Prostate gland (tissue), 2 donors: ENCODE measurements around the gene AIFM2. TPM values are rescaled to one million over a fixed set of nuclear protein-coding genes. Genes with fewer than 3 reads are reported as not detected.

Source experiments
- DNase-seq: peaks from one replicate; pipeline ENCODE4 v3.0.0-alpha.2; 2019; ENCODE audit warnings: low spot score
- H3K27ac ChIP-seq, 2 donors: fragments of 200-600 bp; sonication (generic); 2 replicates each; pipeline ENCODE4 v1.5.1; 2017 to 2019
- H3K27me3 ChIP-seq: fragments of 200-600 bp; sonication (generic); replicated peaks from 2 replicates; pipeline ENCODE4 v1.5.1; 2019; ENCODE audit not compliant: insufficient read depth
- H3K36me3 ChIP-seq, 2 donors: fragments of 200-600 bp; sonication (generic); 1 replicate in 1 of 2; 2 replicates in 1 of 2; pipeline versions ENCODE4 v1.5.1 to v1.8.1; 2017 to 2019
- H3K4me1 ChIP-seq: fragments of 200-600 bp; sonication (generic); replicated peaks from 2 replicates; pipeline ENCODE4 v1.5.1; 2019
- H3K4me3 ChIP-seq, 2 donors: fragments of 200-600 bp; sonication (generic); 2 replicates each; pipeline ENCODE4 v1.5.1; 2017 to 2019
- H3K9me3 ChIP-seq: fragments of 200-600 bp; sonication (generic); 2 replicates; pipeline ENCODE4 v1.5.1; 2017
- CTCF ChIP-seq, 4 experiments: fragments of 200-600 bp in 2 of 4; fragments of 450-650 bp in 2 of 4; sonication (generic) in 2 of 4; IDR thresholded peaks; 1 replicate in 3 of 4; 2 replicates in 1 of 4; pipeline ENCODE4 v1.5.1; 2016 to 2019; ENCODE audit warnings: antibody characterized with exemption in 4 of 4, mild to moderate bottlenecking in 2 of 4, moderate library complexity in 2 of 4
- POLR2A ChIP-seq: fragments of 450-650 bp; IDR thresholded peaks from one replicate; pipeline ENCODE4 v1.6.1; 2016; ENCODE audit warnings: antibody characterized with exemption, mild to moderate bottlenecking
- POLR2AphosphoS5 ChIP-seq: sonication (generic); formaldehyde crosslinking; IDR thresholded peaks from one replicate; pipeline ENCODE4 v1.6.1; 2017; ENCODE audit warnings: antibody characterized with exemption
- WGBS: methylation state at CpG from one replicate; pipeline ENCODE4 v1.1.5; 2018; 5-methylcytosine and 5-hydroxymethylcytosine counted together
- intact Hi-C: fragments of 100-400 bp; cut with DNase I; formaldehyde crosslinking; loops from one replicate; pipeline ENCODE4 v1.14.2; 2022
- total RNA-seq, 2 donors: library from RNA; depleted of rRNA; stranded (reverse); fragments of >200 nt; gene quantifications; one replicate each; pipeline ENCODE4 v1.1.0, GENCODE V29; 2016

AIFM2 gene
- total RNA-seq, 2 donors from 2014 or later, result 10.7 to 12.2 TPM

GRCh38 chr10:70145666-70146488 lies 13.3 kb upstream of the AIFM2 start:
- H3K27me3 ChIP-seq, result no peaks in the 10 kb centered on the region
- H3K4me1 ChIP-seq, result peaks cover 8% of the 10 kb centered on the region
- TF ChIP-seq POLR2AphosphoS5 (peak; percentile 22), POLR2A (no peak), CTCF (IDR thresholded peaks at IDR 0.05) (peak in 2 of 4 experiments; percentile 57 to 69)
- H3K27ac ChIP-seq, result peak overlapping the region; percentile 83 to 89
- H3K4me3 ChIP-seq, result peak overlapping the region; percentile 51 to 69
- peak; percentile 24 for DNase-seq
- under 1% methylated on average over 54 of the region's 98 CpGs for WGBS
- intact Hi-C loops, result loop anchor here (2.0 kb wide), 1 partner anchor 25 kb away; the partner anchor contains the start of gene SAR1A
- no peaks in the 10 kb centered on the region for H3K9me3 ChIP-seq
- H3K36me3 ChIP-seq, result no peaks in the 10 kb centered on the region

- no peak for DNase-seq
- no peaks in the 10 kb centered on the region for H3K36me3 ChIP-seq
- peak overlapping the region; percentile 51 to 69 for H3K4me3 ChIP-seq
- H3K27me3 ChIP-seq, result no peaks in the 10 kb centered on the region
- peak overlapping the region; percentile 83 to 89 for H3K27ac ChIP-seq
- TF ChIP-seq POLR2A (no peak), POLR2AphosphoS5 (no peak), CTCF (IDR thresholded peaks at IDR 0.05) (no peak)
- WGBS, result 10% methylated on average over 19 of the region's 28 CpGs
- no peaks in the 10 kb centered on the region for H3K9me3 ChIP-seq
- peaks cover 8% of the 10 kb centered on the region for H3K4me1 ChIP-seq
- intact Hi-C loops, result no loop called here
Observed at GRCh38 chr10:70145166-70145665, 12.6 kb upstream of the AIFM2 start.

GRCh38 chr10:70144372-70145110 lies 11.9 kb upstream of the AIFM2 start:
- H3K27me3 ChIP-seq, result no peaks in the 10 kb centered on the region
- TF ChIP-seq POLR2AphosphoS5, result no peak
- no peak for TF ChIP-seq CTCF (IDR thresholded peaks at IDR 0.05)
- no peak for TF ChIP-seq POLR2A
- no peak overlapping the region for H3K27ac ChIP-seq
- H3K36me3 ChIP-seq, result no peaks in the 10 kb centered on the region
- peaks cover 8% of the 10 kb centered on the region for H3K4me1 ChIP-seq
- intact Hi-C loops, result no loop called here
- peak overlapping the region in 1 of 2 donors; percentile 51 for H3K4me3 ChIP-seq
- WGBS, result 74% methylated on average over 18 of the region's 18 CpGs
- no peaks in the 10 kb centered on the region for H3K9me3 ChIP-seq
- no peak for DNase-seq

- Histone ChIP-seq H3K9me3 (no peaks in the 10 kb centered on the region), H3K4me3 (no peak overlapping the region), H3K4me1 (peaks cover 8% of the 10 kb centered on the region), H3K27ac (no peak overlapping the region), H3K36me3 (no peaks in the 10 kb centered on the region), H3K27me3 (no peaks in the 10 kb centered on the region)
- no peak for DNase-seq
- no peak for TF ChIP-seq CTCF (IDR thresholded peaks at IDR 0.05)
- no peak for TF ChIP-seq POLR2AphosphoS5
- TF ChIP-seq POLR2A, result no peak
- intact Hi-C loops, result no loop called here
- WGBS, result 87% methylated on average over 10 of the region's 10 CpGs
Observed at GRCh38 chr10:70142555-70142954, 9.9 kb upstream of the AIFM2 start.
